CD4-positive, alpha-beta T cell (primary cell): ENCODE data around the gene TES. TPM values are rescaled to one million over a fixed set of nuclear protein-coding genes. Genes with fewer than 3 reads are reported as not detected.

Source experiments
- ATAC-seq: fragments of 200-7000 bp; cut with Tn5 transposase; one replicate; pipeline ENCODE4 v1.10.0; 2022; ENCODE audit warnings: mild to moderate bottlenecking; ENCODE audit not compliant: poor library complexity
- CTCF ChIA-PET: fragments of 350-600 bp; sonication (Branson Sonifier 250); formaldehyde crosslinking; loops from one replicate; lab custom pipeline; 2021; ENCODE audit warnings: antibody characterized with exemption, inconsistent platforms; lab: Charles Lee
- POLR2A ChIA-PET: fragments of 350-600 bp; sonication (Branson Sonifier 250); formaldehyde crosslinking; loops from one replicate; lab custom pipeline; 2021; ENCODE audit warnings: antibody characterized with exemption, inconsistent platforms; lab: Charles Lee
- DNase-seq, 14 experiments: peaks; one replicate each; pipeline ENCODE4 v3.0.0-alpha.2; 2013 to 2020; ENCODE audit warnings: mixed read lengths in 2 of 14
- H3K27ac ChIP-seq, 2 donors: one replicate each; pipeline versions ENCODE4 v1.5.1 to v1.7.0; 2013; ENCODE audit warnings: low read length in 2 of 2, low read depth in 1 of 2, mild to moderate bottlenecking in 1 of 2
- H3K27me3 ChIP-seq, 2 experiments: 1 replicate in 1 of 2; 2 replicates in 1 of 2; pipeline versions ENCODE4 v1.6.1 to v1.7.0; 2013; ENCODE audit warnings: low read length in 2 of 2, control low read depth in 1 of 2, mild to moderate bottlenecking in 1 of 2, moderate library complexity in 1 of 2; ENCODE audit not compliant: insufficient read depth in 2 of 2, control insufficient read depth in 1 of 2
- H3K36me3 ChIP-seq: one replicate; pipeline ENCODE4 v1.6.1; 2013; ENCODE audit warnings: low read length, control low read depth; ENCODE audit not compliant: insufficient read depth
- H3K4me1 ChIP-seq: one replicate; pipeline ENCODE4 v1.6.1; 2013; ENCODE audit warnings: low read length, control low read depth; ENCODE audit not compliant: insufficient read depth
- H3K4me3 ChIP-seq: one replicate; pipeline ENCODE4 v1.5.1; 2013; ENCODE audit warnings: mild to moderate bottlenecking, low read length, moderate library complexity
- H3K9me3 ChIP-seq, 2 experiments: 1 replicate in 1 of 2; 2 replicates in 1 of 2; pipeline versions ENCODE4 v1.6.1 to v1.7.0; 2013; ENCODE audit warnings: low read length in 2 of 2, mild to moderate bottlenecking in 2 of 2, control low read depth in 1 of 2, moderate library complexity in 1 of 2; ENCODE audit not compliant: control insufficient read depth in 1 of 2, insufficient read depth in 1 of 2
- H3K27ac Mint-ChIP-seq: one replicate; pipeline ENCODE4 v1.8.0; 2020; ENCODE audit warnings: mixed read lengths
- H3K27me3 Mint-ChIP-seq: one replicate; pipeline ENCODE4 v1.8.0; 2021; ENCODE audit warnings: mixed read lengths
- H3K36me3 Mint-ChIP-seq: one replicate; pipeline ENCODE4 v1.8.0; 2021; ENCODE audit warnings: low read depth, mixed read lengths
- H3K4me1 Mint-ChIP-seq: one replicate; pipeline ENCODE4 v1.8.0; 2021; ENCODE audit warnings: low read depth, mixed read lengths
- H3K4me3 Mint-ChIP-seq: one replicate; pipeline ENCODE4 v1.8.0; 2020; ENCODE audit warnings: mild to moderate bottlenecking, mixed read lengths
- H3K9me3 Mint-ChIP-seq: one replicate; pipeline ENCODE4 v1.8.0; 2020; ENCODE audit warnings: mixed read lengths
- CTCF ChIP-seq: fragments of 200-600 bp; IDR thresholded peaks from one replicate; pipeline ENCODE4 v1.8.0; 2022; ENCODE audit warnings: antibody characterized with exemption, mild to moderate bottlenecking
- intact Hi-C, 2 experiments: fragments of 100-400 bp; cut with DNase I in 1 of 2; cut with micrococcal nuclease in 1 of 2; formaldehyde crosslinking; loops; one replicate each; pipeline versions ENCODE4 v1.15.1 to v1.9.0; 2023 to 2025; cut with DNase I, micrococcal nuclease
- total RNA-seq, 174 experiments: library from RNA in 2 of 174; stranded (reverse) in 2 of 174; gene quantifications; one replicate each; pipeline ENCODE4 v1.2.3 and lab custom pipeline; 2021 to 2026

Gene TES
- total RNA-seq, 2 experiments from 2014 or later = 114 to 120 TPM

DNA sequence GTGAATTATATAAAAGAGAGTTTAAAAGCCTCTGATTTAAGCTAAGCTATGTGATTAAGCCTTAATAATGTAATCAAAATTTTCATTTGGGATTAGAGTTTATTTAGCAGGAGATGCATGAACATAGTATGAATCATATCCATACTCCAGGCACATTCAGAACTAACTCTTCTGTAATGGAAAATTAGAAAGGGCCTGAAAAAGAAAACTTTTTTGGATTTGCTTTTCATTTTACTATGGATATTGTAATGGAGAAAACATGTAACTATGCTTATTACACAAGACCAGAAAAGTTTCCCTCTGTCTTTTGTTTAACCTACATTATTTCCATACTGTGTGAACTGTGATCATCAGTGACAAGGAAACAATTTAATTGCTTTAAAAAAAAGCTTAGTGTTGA, 22.0 kb downstream of the TES start:
- no peak for DNase-seq
- Histone ChIP-seq H3K27ac (no peak overlapping the region), H3K4me3 (no peak overlapping the region), H3K4me1 (peaks cover 28% of the 10 kb centered on the region), H3K9me3 (no peaks in the 10 kb centered on the region), H3K36me3 (peaks cover 9% of the 10 kb centered on the region), H3K27me3 (no peaks in the 10 kb centered on the region)
- ChIA-PET POLR2A (interaction anchor here (0.6 to 8.3 kb wide), 5 partner anchors 13 to 52 kb away, joined by 4 to 117 read pairs (median 5); partner anchors contain the start of gene TES), CTCF (interaction anchor here (0.6 to 2.4 kb wide), 3 partner anchors 17 to 52 kb away, joined by 3 to 13 read pairs (median 3); no protein-coding TSS in a partner anchor)
- ATAC-seq = no peak
- Mint-ChIP-seq H3K36me3 (peaks cover 13% of the 10 kb centered on the region), H3K4me3 (no peak overlapping the region), H3K9me3 (no peaks in the 10 kb centered on the region), H3K4me1 (peaks cover 100% of the 10 kb centered on the region), H3K27ac (peak overlapping the region; percentile 65), H3K27me3 (no peaks in the 10 kb centered on the region)
- intact Hi-C loops = loop anchor here (2.0 to 10.0 kb wide), 2 partner anchors 14 to 892 kb away; no protein-coding TSS in a partner anchor
- no peak for TF ChIP-seq CTCF

DNA sequence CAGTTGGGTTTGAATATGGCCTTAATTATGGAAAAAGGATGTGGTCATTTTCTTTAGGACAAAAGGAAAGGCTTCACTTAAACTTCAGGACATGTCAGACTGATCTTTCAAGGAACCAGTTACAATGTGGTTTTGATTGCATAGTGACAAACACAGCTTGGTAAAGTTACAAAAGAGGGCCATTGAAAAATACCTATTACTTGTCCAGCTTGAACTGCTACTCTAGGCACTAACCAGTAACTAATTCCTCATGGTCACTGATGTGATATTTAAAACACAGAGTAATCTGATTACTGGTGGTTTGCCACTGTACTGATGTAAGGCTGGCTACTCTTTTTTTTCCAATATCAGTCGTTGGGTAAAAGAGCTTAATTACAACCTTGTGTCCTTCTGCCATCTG, 22.6 kb downstream of the TES start:
- POLR2A ChIA-PET = interaction anchor here (1.6 to 8.3 kb wide), 2 partner anchors 22 to 53 kb away, joined by 7 to 117 read pairs; partner anchors contain the start of gene TES
- intact Hi-C loops = loop anchor here (2.0 to 10.0 kb wide), 2 partner anchors 14 to 892 kb away; no protein-coding TSS in a partner anchor
- peak overlapping the region in 1 of 2 donors; percentile 3 for H3K27ac ChIP-seq

DNA sequence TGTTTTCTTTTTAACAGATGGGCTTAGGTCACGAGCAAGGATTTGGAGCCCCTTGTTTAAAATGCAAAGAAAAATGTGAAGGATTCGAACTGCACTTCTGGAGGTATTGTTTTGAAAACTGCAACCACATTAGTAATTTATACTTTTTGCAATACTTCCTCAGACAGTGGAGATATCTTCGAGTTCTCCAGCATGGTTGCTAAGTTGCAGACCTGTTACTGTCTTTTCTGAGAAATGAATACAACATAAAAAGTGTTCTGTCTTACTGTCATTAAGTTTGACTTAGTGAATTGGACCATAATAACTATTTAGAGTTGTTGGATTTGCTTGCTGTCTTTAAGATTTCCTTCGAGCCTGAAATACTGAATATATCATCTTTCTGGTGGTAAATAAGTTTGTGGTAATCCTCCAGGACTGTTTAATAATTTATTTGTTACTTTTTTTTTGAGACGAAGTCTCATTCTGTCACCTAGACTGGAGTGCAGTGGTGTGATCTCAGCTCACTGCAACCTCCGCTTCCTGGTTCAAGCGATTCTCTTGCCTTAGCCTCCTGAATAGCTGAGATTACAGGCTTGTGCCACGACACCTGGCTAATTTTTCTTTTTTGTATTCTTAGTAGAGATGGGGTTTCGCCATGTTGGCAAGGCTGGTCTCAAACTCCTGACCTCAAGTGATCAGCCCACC, 24.3 kb downstream of the TES start:
- Mint-ChIP-seq H3K4me1 (peaks cover 95% of the 10 kb centered on the region), H3K27me3 (no peaks in the 10 kb centered on the region), H3K36me3 (peaks cover 28% of the 10 kb centered on the region), H3K27ac (peak overlapping the region; percentile 65), H3K4me3 (peak overlapping the region; percentile 13), H3K9me3 (no peaks in the 10 kb centered on the region)
- peaks cover 27% of the 10 kb centered on the region for H3K4me1 ChIP-seq
- no peaks in the 10 kb centered on the region for H3K9me3 ChIP-seq
- no peak for TF ChIP-seq CTCF
- POLR2A ChIA-PET = interaction anchor here (3.9 to 8.3 kb wide), 2 partner anchors 24 to 54 kb away, joined by 33 to 117 read pairs; partner anchors contain the start of gene TES
- no peak overlapping the region for H3K4me3 ChIP-seq
- peaks cover 24% of the 10 kb centered on the region for H3K36me3 ChIP-seq
- CTCF ChIA-PET = interaction anchor here (1.2 to 4.3 kb wide), 4 partner anchors 23 to 62 kb away, joined by 5 to 91 read pairs (median 20); partner anchors contain the start of gene TES
- DNase-seq = no peak
- ATAC-seq = no peak
- intact Hi-C loops = loop anchor here (1.0 to 10.0 kb wide), 4 partner anchors 54 to 890 kb away; no protein-coding TSS in a partner anchor
- no peaks in the 10 kb centered on the region for H3K27me3 ChIP-seq
- H3K27ac ChIP-seq = no peak overlapping the region

More for the DNA sequence above, 22.6 kb downstream of the TES start:
- Histone ChIP-seq H3K4me3 (no peak overlapping the region), H3K27me3 (no peaks in the 10 kb centered on the region), H3K9me3 (no peaks in the 10 kb centered on the region), H3K36me3 (peaks cover 14% of the 10 kb centered on the region), H3K4me1 (peaks cover 28% of the 10 kb centered on the region)
- CTCF ChIA-PET = interaction anchor here (0.6 to 2.4 kb wide), 3 partner anchors 17 to 52 kb away, joined by 3 to 13 read pairs (median 3); no protein-coding TSS in a partner anchor
- Mint-ChIP-seq H3K27me3 (no peaks in the 10 kb centered on the region), H3K4me3 (no peak overlapping the region), H3K36me3 (peaks cover 14% of the 10 kb centered on the region), H3K27ac (peak overlapping the region; percentile 65), H3K4me1 (peaks cover 100% of the 10 kb centered on the region), H3K9me3 (no peaks in the 10 kb centered on the region)
- DNase-seq (no peak), ATAC-seq (no peak)
- no peak for TF ChIP-seq CTCF
